GM18520 (cell line): ENCODE data around the gene NCAPD2.
"Not testable (repeated sequence)": the region's sequence is repeated elsewhere in the genome, so short reads cannot be mapped to it uniquely, and the experiment has no call there.

ENCODE experiments used
- ATAC-seq: cut with Tn5 transposase; IDR thresholded peaks from one replicate; pipeline ENCODE4 v1.9.1; 2021; ENCODE audit not compliant: unreplicated experiment

The NCAPD2 gene

GRCh38 chr12:6533923-6534694 is 40.2 kb downstream of the NCAPD2 start, which contains the start of gene GAPDH:
Gene GAPDH, plus strand, starts transcription at chr12:6534517. Its CDS starts 316 bp downstream, at chr12:6534833.
- ATAC-seq = peak; percentile 33

GRCh38 chr12:6534695-6534944 is 40.7 kb downstream of the NCAPD2 start:
- no peak for ATAC-seq

DNA sequence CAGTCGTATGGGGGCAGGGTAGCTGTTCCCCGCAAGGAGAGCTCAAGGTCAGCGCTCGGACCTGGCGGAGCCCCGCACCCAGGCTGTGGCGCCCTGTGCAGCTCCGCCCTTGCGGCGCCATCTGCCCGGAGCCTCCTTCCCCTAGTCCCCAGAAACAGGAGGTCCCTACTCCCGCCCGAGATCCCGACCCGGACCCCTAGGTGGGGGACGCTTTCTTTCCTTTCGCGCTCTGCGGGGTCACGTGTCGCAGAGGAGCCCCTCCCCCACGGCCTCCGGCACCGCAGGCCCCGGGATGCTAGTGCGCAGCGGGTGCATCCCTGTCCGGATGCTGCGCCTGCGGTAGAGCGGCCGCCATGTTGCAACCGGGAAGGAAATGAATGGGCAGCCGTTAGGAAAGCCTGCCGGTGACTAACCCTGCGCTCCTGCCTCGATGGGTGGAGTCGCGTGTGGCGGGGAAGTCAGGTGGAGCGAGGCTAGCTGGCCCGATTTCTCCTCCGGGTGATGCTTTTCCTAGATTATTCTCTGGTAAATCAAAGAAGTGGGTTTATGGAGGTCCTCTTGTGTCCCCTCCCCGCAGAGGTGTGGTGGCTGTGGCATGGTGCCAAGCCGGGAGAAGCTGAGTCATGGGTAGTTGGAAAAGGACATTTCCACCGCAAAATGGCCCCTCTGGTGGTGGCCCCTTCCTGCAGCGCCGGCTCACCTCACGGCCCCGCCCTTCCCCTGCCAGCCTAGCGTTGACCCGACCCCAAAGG is 41.2 kb downstream of the NCAPD2 start:
- peak; percentile 3 for ATAC-seq

- no peak for ATAC-seq
These were observed 41.7 kb downstream of the NCAPD2 start for GRCh38 chr12:6535697-6535946.

GRCh38 chr12:6535960-6536847 is 42.3 kb downstream of the NCAPD2 start:
- ATAC-seq = no peak

DNA sequence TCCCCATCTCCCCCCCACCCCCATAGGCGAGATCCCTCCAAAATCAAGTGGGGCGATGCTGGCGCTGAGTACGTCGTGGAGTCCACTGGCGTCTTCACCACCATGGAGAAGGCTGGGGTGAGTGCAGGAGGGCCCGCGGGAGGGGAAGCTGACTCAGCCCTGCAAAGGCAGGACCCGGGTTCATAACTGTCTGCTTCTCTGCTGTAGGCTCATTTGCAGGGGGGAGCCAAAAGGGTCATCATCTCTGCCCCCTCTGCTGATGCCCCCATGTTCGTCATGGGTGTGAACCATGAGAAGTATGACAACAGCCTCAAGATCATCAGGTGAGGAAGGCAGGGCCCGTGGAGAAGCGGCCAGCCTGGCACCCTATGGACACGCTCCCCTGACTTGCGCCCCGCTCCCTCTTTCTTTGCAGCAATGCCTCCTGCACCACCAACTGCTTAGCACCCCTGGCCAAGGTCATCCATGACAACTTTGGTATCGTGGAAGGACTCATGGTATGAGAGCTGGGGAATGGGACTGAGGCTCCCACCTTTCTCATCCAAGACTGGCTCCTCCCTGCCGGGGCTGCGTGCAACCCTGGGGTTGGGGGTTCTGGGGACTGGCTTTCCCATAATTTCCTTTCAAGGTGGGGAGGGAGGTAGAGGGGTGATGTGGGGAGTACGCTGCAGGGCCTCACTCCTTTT is 43.1 kb downstream of the NCAPD2 start:
- ATAC-seq = no peak

DNA sequence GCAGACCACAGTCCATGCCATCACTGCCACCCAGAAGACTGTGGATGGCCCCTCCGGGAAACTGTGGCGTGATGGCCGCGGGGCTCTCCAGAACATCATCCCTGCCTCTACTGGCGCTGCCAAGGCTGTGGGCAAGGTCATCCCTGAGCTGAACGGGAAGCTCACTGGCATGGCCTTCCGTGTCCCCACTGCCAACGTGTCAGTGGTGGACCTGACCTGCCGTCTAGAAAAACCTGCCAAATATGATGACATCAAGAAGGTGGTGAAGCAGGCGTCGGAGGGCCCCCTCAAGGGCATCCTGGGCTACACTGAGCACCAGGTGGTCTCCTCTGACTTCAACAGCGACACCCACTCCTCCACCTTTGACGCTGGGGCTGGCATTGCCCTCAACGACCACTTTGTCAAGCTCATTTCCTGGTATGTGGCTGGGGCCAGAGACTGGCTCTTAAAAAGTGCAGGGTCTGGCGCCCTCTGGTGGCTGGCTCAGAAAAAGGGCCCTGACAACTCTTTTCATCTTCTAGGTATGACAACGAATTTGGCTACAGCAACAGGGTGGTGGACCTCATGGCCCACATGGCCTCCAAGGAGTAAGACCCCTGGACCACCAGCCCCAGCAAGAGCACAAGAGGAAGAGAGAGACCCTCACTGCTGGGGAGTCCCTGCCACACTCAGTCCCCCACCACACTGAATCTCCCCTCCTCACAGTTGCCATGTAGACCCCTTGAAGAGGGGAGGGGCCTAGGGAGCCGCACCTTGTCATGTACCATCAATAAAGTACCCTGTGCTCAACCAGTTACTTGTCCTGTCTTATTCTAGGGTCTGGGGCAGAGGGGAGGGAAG is 43.9 kb downstream of the NCAPD2 start:
- not testable (repeated sequence) for ATAC-seq

- no peak for ATAC-seq
These were observed 44.8 kb downstream of the NCAPD2 start for GRCh38 chr12:6538420-6539313.

DNA sequence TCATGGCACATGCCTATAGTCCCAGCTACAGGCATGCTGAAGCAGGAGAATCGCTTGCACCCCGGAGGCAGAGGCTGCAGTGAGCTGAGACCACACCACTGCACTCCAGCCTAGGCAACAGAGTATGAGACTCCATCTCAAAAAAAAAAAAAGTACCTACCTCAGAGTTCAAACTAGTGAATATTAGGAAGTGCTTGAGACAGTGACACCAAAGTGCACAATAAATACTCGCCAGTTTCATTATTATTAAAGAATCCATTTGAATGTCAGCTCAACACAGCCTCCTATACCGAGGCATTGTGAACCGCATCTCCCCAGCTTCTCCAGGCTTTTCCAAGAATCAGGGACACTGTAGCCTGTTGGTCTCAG is 45.4 kb downstream of the NCAPD2 start:
- no peak for ATAC-seq

DNA sequence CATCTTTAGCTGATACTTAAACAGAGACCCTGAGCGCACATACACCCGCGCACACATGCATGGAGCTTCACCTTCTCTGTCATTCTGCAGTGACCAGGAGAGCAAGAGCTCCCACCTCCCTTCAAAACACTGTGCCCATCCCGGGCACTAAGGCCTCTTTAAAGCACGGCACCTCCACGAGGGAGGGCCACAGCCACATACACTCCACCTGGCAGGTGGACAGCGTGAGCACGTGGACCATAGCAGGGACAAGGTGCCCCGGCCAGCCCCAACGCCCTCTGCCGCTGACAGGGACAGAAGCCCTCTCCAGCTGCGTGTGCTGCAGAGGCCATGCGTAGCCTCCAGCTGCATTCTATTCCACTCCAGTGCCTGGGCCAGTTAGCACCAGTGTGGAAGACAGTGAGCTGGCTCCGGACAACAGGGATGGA is 45.8 kb downstream of the NCAPD2 start:
- ATAC-seq = no peak

DNA sequence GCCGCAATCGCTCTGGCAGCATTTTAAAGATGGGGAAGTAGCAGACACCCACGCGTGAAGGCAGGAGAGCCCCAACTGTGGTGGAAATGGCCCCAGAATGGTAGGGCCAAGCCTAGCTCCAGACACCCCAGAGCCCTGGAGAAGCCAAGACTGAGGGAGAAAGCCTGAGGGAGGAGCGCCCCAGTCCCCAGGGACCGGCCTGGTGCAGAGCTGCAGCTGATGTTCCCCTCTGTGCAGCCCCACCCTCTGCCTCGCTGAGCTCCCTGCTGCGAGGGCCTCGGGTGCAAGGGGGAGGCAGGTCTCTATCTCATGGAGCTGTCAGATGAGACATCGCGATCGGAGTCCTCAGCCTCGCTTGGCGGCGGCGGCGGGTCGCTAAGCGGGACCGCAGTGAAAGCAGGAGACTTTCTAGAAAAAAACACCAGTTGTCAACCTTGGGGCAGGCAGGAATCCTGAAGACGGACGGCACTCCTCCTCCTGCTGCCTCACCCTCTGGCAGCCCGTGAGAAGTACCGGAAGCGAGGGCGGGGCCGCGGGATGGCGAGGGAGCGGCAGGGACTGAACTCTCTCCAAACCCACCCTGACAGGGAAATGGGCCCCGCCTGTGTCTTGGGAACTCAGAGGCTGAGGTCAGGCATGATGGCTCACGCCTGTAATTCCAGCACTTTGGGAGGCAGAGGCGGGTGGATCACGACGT is 46.4 kb downstream of the NCAPD2 start:
- no peak for ATAC-seq

- ATAC-seq = no peak
These were observed 47.7 kb downstream of the NCAPD2 start for GRCh38 chr12:6541371-6542165.

DNA sequence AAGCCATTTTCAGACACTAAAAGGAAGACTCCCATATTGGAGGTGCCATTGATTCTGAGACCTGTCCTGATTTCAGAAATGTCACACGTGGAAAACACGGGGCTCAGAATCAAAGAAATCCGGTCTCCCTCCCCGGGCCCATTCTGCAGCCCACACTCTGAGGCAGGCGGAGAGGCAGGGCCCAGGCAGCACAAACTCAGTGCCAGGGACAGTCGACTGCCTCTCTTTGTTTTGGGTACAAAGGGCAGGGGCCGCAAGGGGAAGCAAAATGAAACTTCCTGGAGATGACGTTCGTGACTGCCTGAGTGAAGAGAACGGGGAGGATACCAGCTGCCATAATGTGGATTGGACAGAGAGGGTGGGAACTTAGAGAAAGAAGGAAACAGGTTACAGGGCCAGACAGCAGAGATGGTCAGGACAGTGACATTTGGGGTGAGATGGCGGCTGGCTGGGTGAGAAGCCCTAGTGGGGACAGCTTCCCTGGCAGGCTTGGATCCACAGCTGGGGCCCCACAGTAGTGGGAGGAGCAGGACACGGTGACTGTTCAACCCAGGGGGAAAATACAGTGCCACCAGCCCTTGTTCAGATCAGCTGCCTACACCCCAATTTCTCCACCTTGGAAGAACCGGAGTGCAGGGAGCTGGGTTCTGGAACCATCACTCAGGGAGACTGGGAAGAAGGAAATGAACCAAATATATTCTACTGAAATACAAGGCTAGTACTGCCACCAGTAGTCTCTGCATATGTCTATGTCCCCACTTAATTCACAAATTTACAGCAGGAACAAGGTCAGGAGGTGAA is 48.5 kb downstream of the NCAPD2 start:
- ATAC-seq = no peak

DNA sequence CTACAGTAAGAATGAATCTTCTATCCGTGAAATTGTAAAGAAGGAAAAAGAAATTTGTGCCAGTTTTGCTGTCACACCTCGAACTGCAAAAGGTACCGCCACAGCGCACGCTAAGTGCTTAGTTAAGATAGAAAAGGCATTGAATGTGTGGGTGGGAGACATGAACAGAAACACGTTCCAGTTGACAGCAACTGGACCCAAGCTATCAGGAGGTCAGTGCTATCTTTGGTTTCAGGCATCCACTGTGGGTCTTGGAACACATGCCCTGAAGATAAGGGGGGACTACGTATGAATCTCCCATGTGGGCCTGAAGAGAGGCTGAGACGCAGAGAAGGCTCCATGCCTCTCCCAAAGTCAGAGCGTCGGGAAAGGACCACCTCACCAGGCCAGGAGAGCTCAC is 52.1 kb downstream of the NCAPD2 start:
- ATAC-seq = no peak

DNA sequence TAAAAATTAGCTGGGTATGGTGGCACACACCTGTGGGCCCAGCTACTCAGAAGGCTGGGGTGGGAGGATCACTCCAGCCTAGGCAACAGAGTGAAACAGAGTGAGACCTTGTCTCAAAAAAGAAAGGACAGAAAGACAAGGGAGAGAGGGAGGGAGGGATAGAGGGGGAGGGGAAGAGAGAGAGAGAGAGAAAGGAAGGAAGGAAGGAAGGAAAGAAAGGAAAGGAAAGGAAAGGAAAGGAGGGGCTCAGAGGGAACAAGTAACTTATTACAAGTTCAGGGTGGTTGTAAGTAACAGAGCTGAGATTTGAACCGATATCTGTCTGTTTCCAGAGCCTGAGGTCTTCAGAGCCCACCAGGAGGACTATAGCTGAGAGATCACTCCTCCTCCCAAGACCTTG is 53.7 kb downstream of the NCAPD2 start:
- ATAC-seq = no peak

- ATAC-seq = no peak
These were observed 54.1 kb downstream of the NCAPD2 start for GRCh38 chr12:6547987-6548386.

- no peak for ATAC-seq
These were observed 54.7 kb downstream of the NCAPD2 start for GRCh38 chr12:6548556-6548955.
